AG09309 (cell line): ENCODE measurements around the gene PPIB.
A peak's percentile ranks its signal among the peaks of the same experiment; 100 is the strongest.

Source experiments
- DNase-seq: peaks from one replicate; pipeline ENCODE4 v3.0.0-alpha.2; 2010; ENCODE audit warnings: low read depth
- H3K4me3 ChIP-seq: 2 replicates; pipeline ENCODE4 v1.5.1; 2011; ENCODE audit warnings: mild to moderate bottlenecking, low read depth, low read length, moderate library complexity; ENCODE audit not compliant: control insufficient read depth
- TF ChIP-seq, protein P1 (sequence below): IDR thresholded peaks from 2 replicates; pipeline ENCODE4 v1.5.1; 2011; ENCODE audit warnings: mild to moderate bottlenecking, low read depth, low read length, inconsistent platforms; ENCODE audit not compliant: insufficient read depth, control insufficient read depth; ENCODE audit errors: missing control alignments

Gene PPIB

DNA sequence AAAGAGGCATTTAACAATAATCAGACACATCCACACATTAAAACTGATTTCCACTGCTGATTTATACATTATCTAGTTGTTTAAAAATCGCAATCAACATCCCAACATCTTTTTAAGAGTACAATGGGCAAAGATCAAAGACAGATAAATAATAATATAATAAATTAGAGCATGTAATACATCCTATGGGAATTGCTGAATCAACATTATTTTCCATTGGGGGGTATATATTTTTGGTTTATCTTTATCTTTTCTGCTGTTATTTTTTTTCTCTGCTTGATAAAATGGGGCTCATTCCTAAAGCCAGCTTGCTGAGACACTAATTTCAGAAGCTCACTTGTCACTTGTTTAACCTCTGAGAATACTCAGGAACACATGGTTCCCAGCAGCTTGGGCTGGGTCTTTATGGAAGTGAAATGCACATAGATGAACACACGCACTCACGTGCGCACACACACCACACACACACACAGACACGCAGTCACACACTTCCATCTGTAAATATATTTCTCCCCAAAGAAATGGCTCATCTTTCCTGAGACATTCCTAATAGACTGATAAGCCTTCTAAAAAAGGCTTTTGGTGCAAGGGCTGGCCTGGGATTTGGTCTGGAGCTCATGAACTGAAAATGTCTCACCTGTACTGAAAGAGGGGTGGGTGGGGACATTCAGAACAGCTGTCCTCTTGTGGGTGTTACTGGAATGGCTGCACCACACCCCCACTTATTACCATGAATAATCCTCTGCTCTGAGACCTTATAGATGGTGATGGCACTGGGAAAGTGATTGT lies 3.5 kb upstream of the PPIB start:
- TF ChIP-seq, protein P1, sequence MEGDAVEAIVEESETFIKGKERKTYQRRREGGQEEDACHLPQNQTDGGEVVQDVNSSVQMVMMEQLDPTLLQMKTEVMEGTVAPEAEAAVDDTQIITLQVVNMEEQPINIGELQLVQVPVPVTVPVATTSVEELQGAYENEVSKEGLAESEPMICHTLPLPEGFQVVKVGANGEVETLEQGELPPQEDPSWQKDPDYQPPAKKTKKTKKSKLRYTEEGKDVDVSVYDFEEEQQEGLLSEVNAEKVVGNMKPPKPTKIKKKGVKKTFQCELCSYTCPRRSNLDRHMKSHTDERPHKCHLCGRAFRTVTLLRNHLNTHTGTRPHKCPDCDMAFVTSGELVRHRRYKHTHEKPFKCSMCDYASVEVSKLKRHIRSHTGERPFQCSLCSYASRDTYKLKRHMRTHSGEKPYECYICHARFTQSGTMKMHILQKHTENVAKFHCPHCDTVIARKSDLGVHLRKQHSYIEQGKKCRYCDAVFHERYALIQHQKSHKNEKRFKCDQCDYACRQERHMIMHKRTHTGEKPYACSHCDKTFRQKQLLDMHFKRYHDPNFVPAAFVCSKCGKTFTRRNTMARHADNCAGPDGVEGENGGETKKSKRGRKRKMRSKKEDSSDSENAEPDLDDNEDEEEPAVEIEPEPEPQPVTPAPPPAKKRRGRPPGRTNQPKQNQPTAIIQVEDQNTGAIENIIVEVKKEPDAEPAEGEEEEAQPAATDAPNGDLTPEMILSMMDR: no peak
- H3K4me3 ChIP-seq: no peak overlapping the region
- no peak for DNase-seq

DNA sequence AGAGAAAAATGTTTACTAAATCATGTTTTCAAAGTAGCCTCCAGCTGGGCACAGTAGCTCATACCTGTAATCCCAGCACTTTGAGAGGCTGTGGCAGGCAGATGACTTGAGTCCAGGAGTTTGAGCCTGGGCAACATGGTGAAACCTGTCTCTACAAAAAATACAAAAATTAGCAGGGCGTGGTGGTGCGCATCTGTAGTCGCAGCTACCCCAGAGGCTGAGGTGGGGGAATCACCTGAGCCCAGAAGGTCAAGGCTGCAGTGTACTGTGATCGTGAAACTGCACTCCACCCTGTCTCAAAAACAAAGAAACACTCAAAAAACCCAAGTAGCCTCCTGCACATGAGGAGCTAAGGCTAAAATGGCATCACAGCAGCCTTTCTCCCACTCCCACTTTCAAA lies 1.6 kb upstream of the PPIB start:
- H3K4me3 ChIP-seq: no peak overlapping the region
- DNase-seq: no peak
- TF ChIP-seq, protein P1: no peak

DNA sequence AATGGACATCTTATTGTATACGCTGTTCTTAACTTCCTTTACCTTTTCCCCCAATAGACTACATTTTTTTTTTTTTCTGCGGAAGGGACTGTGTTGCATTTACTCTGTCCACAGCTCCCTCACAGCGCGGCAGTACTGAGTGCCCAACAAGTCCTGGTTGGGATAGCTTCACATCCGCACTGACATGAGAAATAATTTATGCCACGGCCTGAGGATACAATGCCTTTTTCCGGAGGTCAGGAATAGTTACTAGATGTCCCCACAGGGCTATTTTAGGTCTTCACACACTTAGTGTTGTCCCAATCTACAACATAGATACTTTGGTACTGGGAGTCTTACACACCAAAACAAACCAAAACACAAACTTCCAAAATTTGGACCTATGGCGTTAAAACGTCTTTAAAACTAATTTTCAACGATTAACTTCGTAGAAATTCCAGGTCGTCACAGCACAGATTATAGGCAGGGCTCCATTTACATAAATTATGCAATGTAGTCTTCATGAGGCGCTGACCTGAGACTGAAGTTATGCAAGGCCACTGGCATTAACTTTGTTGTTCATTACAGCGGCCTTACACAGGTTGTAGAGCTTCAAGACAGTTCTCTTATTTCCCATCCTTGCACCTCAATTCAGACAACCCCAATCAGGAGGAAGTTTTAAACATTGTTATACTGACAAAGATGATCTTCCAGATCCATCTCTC lies 989 bp upstream of the PPIB start:
- DNase-seq: no peak
- H3K4me3 ChIP-seq: peak overlapping the region; percentile 39
- TF ChIP-seq, protein P1: no peak

DNA sequence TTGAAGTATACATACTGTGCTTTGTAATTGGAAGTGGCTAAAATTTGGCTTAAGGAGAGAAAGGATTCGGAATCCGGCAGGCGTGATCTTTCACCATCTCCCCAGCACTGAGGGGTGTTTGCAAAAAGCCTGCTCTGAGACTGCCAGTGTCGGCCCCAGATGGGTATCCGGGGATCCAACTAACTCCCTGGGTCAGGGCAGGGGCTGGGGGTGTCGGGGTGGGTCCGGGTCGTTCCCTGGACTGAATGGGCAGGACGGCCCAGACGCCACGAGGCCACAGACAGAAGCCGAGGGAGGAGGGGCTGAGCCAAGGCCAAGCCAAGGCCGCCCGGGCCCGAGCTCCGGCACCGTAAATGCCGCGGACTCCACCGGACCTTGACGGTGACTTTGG lies 349 bp downstream of the PPIB start:
- H3K4me3 ChIP-seq: peak overlapping the region; percentile 57
- DNase-seq: no peak
- TF ChIP-seq, protein P1: no peak

DNA sequence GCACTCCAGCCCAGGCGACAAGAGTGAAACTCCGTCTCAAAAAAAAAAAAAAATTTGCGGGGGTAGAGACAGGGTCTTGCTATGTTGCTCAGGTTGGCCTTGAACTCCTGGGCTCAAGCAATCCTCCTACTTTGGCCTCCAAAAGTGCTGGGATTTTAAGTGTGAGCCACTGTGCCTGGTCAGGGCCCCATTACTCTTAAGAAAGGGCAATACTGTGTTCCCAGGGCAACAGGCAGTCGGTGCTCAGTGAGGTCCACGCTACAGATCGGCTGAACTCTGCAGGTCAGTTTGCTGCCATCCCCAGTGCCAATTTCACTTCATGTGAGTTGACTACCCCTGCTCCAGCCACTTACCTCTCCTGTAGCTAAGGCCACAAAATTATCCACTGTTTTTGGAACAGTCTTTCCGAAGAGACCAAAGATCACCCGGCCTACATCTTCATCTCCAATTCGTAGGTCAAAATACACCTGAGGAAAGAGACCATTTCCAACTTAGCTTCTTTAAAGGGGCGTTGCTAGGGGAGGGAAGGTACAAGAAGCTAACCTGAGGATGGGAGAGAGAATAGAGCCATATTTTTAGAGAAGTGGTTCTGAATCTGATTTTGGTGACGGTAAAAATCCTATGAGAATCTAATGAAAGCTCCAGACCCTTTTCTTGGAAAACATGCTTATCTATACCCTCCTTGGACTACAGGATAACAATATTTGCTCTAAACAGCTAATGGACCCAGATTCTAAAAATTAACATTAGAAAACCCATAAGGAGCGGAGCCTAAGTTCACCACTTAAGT lies 939 bp downstream of the PPIB start:
- TF ChIP-seq, protein P1: no peak
- DNase-seq: no peak
- H3K4me3 ChIP-seq: peak overlapping the region; percentile 57

DNA sequence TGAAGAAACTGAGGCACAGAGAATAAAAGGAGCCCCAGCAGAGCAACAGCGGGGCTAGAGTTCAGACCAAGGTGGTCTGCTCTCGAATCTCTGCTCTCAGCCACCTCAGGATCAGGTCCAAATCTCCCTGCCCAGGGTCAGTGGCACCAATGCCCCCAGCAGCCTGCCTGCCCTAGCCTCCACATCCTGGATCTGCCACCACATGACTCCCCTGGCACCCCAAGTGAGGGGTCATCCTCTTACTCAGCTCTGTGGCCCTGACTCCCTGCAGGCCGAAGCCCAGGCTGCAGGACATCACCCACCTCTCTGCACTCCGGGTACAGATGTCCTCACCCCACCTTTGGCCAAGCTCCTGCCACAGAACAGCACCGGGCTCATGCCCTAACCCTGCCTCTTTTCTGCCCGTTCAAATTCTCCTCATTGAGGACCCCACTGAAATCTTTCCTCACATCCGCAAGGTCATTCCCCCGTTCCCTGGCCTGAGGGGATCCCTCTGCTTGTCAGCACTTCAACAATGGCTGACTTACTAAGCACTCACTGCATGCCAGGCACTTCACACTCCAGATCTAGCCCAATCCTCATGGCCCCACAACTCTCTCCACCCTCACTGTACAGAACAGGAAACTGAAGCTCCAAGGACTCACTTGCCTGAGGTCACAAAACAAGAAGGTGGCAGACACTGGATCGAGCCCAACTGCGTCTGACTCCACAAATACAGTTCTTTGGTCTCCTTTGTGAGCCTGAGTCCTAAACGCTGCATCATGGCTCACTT lies 4.3 kb downstream of the PPIB start:
- TF ChIP-seq, protein P1: no peak
- DNase-seq: no peak
- no peak overlapping the region for H3K4me3 ChIP-seq
